Endothelial cell of umbilical vein (primary cell): ENCODE results near the gene VSTM4. TPM values are rescaled to one million over a fixed set of nuclear protein-coding genes. Genes with fewer than 3 reads are reported as not detected.

Experiments
- BruUV-seq: library from RNA; stranded (reverse); fragments of 400-500 nt; replicated peaks from 2 replicates; lab custom pipeline; 2021; lab: Mats Ljungman, UMichigan
- CTCF ChIA-PET: fragments of 300-600, 350-600 bp; sonication (Branson Sonifier 250); formaldehyde crosslinking; loops from one replicate; lab custom pipeline; 2021; ENCODE audit warnings: antibody characterized with exemption, inconsistent platforms; lab: Charles Lee
- POLR2A ChIA-PET: fragments of 300-600, 350-600 bp; sonication (Branson Sonifier 250); formaldehyde crosslinking; loops from one replicate; lab custom pipeline; 2021; ENCODE audit warnings: antibody characterized with exemption, inconsistent platforms; lab: Charles Lee
- DNase-seq: peaks from one replicate; pipeline ENCODE4 v3.0.0-alpha.2; 2011; ENCODE audit warnings: low read depth, low spot score
- FAIRE-seq: peaks from 2 replicates; lab custom pipeline; 2011; peaks lifted over from hg19 to GRCh38; lab: Jason Lieb, UNC
- H2AFZ ChIP-seq: 2 replicates; pipeline ENCODE4 v1.6.0; 2012; ENCODE audit warnings: low read depth, low read length, control low read depth, inconsistent platforms
- H3K27ac ChIP-seq: 2 replicates; pipeline ENCODE4 v1.5.1; 2011; ENCODE audit warnings: low read depth, mild to moderate bottlenecking, control low read depth, low read length, moderate library complexity; ENCODE audit not compliant: insufficient read depth
- H3K27me3 ChIP-seq, 2 experiments: 2 replicates each; pipeline versions ENCODE4 v1.6.0 to v1.6.1; 2011; ENCODE audit warnings: low read length in 2 of 2, mixed read lengths in 1 of 2; ENCODE audit not compliant: control insufficient read depth in 2 of 2, insufficient read depth in 2 of 2
- H3K36me3 ChIP-seq, 2 experiments: 2 replicates in 1 of 2; 3 replicates in 1 of 2; pipeline ENCODE4 v1.5.1; 2011; ENCODE audit warnings: low read length in 2 of 2, mild to moderate bottlenecking in 1 of 2, moderate library complexity in 1 of 2; ENCODE audit not compliant: control insufficient read depth in 2 of 2, insufficient read depth in 2 of 2; ENCODE audit errors: extremely low read depth in 1 of 2
- H3K4me1 ChIP-seq: 3 replicates; pipeline ENCODE4 v1.5.1; 2011; ENCODE audit warnings: mild to moderate bottlenecking, low read length; ENCODE audit not compliant: control insufficient read depth, insufficient read depth; ENCODE audit errors: extremely low read depth
- H3K4me2 ChIP-seq: 2 replicates; pipeline ENCODE4 v1.6.1; 2011; ENCODE audit warnings: low read length, control low read depth, mixed read lengths; ENCODE audit not compliant: insufficient read depth
- H3K4me3 ChIP-seq, 3 experiments: fragments of 200-600 bp in 1 of 3; sonication (generic), shearing (Covaris generic) in 1 of 3; replicated peaks in 1 of 3; 2 replicates each; pipeline ENCODE4 v1.5.1; 2011 to 2016; ENCODE audit warnings: control low read depth in 3 of 3, low read length in 3 of 3, mild to moderate bottlenecking in 2 of 3, inconsistent platforms in 1 of 3, low read depth in 1 of 3, moderate library complexity in 1 of 3; ENCODE audit not compliant: insufficient read depth in 1 of 3
- H3K79me2 ChIP-seq: 2 replicates; pipeline ENCODE4 v1.6.0; 2012; ENCODE audit warnings: low read length, inconsistent platforms; ENCODE audit not compliant: control insufficient read depth, insufficient read depth
- H3K9ac ChIP-seq: replicated peaks from 2 replicates; pipeline ENCODE3; 2011; ENCODE audit warnings: low read length, control low read depth; ENCODE audit not compliant: insufficient read depth; ENCODE audit errors: extremely low read depth
- H3K9me1 ChIP-seq: replicated peaks from 3 replicates; pipeline ENCODE4 v1.6.0; 2011; ENCODE audit warnings: mild to moderate bottlenecking, low read length; ENCODE audit not compliant: control insufficient read depth, insufficient read depth; ENCODE audit errors: extremely low read depth
- H3K9me3 ChIP-seq: replicated peaks from 2 replicates; pipeline ENCODE4 v1.5.1; 2012; ENCODE audit warnings: low read length, inconsistent platforms; ENCODE audit not compliant: control insufficient read depth, insufficient read depth
- H4K20me1 ChIP-seq: replicated peaks from 2 replicates; pipeline ENCODE3; 2011; ENCODE audit warnings: mild to moderate bottlenecking, low read length; ENCODE audit not compliant: control insufficient read depth, insufficient read depth; ENCODE audit errors: extremely low read depth
- CTCF ChIP-seq, 2 donors: IDR thresholded peaks; 1 replicate in 1 of 2; 2 replicates in 1 of 2; pipeline ENCODE4 v1.5.1; 2011; ENCODE audit warnings: low read length in 2 of 2, mild to moderate bottlenecking in 2 of 2, moderate library complexity in 2 of 2, control low read depth in 1 of 2, inconsistent platforms in 1 of 2, low read depth in 1 of 2; ENCODE audit not compliant: insufficient read depth in 1 of 2; ENCODE audit errors: extremely low read depth in 1 of 2
- FOS ChIP-seq: IDR thresholded peaks from 2 replicates; pipeline ENCODE4 v1.6.1; 2011; ENCODE audit warnings: mild to moderate bottlenecking, low read length, moderate library complexity, borderline replicate concordance; ENCODE audit not compliant: insufficient read depth
- GATA2 ChIP-seq: IDR thresholded peaks from 2 replicates; pipeline ENCODE4 v1.7.0; 2011; ENCODE audit warnings: low read depth, mild to moderate bottlenecking, moderate library complexity, mixed read lengths, low read length; ENCODE audit not compliant: insufficient read length, insufficient read depth
- MAX ChIP-seq: IDR thresholded peaks from 2 replicates; pipeline ENCODE4 v1.6.1; 2011; ENCODE audit not compliant: insufficient read depth, insufficient read length
- dilution Hi-C: fragments of 300-500 bp; cut with MboI; formaldehyde crosslinking; loops from one replicate; pipeline ENCODE4 v1.15.0; 2019; ENCODE audit warnings: low sequenced_read_pairs; ENCODE audit not compliant: extremely low pct_ligation_motif_present
- intact Hi-C: fragments of 100-400 bp; cut with micrococcal nuclease; formaldehyde crosslinking; loops from one replicate; pipeline ENCODE4 v1.10.0; 2022
- polyA plus RNA-seq, 4 experiments: library from polyadenylated mRNA; depleted of rRNA in 3 of 4; stranded (reverse) in 3 of 4; unstranded in 1 of 4; fragments of >200 nt; gene quantifications; 2 replicates each; pipeline versions ENCODE4 v1.2.1 to v1.2.3, GENCODE V29; 2011 to 2012; ENCODE audit warnings: missing spikeins in 1 of 4
- total RNA-seq: library from RNA; stranded (reverse); gene quantifications from 2 replicates; pipeline ENCODE4 v1.2.3, GENCODE V29; 2021

Gene VSTM4
- total and polyA plus RNA-seq, 2 donors (not counting 3 experiments of a cell fraction or from before 2014, with no cell fraction given) = 0.07 TPM

GRCh38 chr10:49008091-49008490 is 107.2 kb downstream of the VSTM4 start:
- H3K27ac ChIP-seq = no peak overlapping the region
- no peak for TF ChIP-seq MAX
- no peak for TF ChIP-seq FOS
- DNase-seq = no peak
- H3K9me1 ChIP-seq = no peaks in the 10 kb centered on the region
- H3K4me1 ChIP-seq = no peaks in the 10 kb centered on the region
- no peaks in the 10 kb centered on the region for H3K36me3 ChIP-seq
- ChIA-PET POLR2A (no interaction called here), CTCF (no interaction called here)
- dilution Hi-C loops = no loop called here
- no peak overlapping the region for H3K4me3 ChIP-seq
- FAIRE-seq = no peak
- no peaks in the 10 kb centered on the region for H3K27me3 ChIP-seq
- H4K20me1 ChIP-seq = no peaks in the 10 kb centered on the region
- intact Hi-C loops = no loop called here
- H2AFZ ChIP-seq = no peak overlapping the region
- BruUV-seq = no TSS peak
- no peak overlapping the region for H3K4me2 ChIP-seq
- no peaks in the 10 kb centered on the region for H3K79me2 ChIP-seq
- H3K9ac ChIP-seq = no peak overlapping the region
- no peaks in the 10 kb centered on the region for H3K9me3 ChIP-seq

- Histone ChIP-seq H3K36me3 (no peaks in the 10 kb centered on the region), H3K27me3 (no peaks in the 10 kb centered on the region), H4K20me1 (no peaks in the 10 kb centered on the region), H3K9ac (no peak overlapping the region), H3K9me3 (no peaks in the 10 kb centered on the region), H2AFZ (no peak overlapping the region), H3K4me3 (no peak overlapping the region), H3K4me2 (no peak overlapping the region), H3K4me1 (no peaks in the 10 kb centered on the region), H3K27ac (no peak overlapping the region), H3K9me1 (no peaks in the 10 kb centered on the region), H3K79me2 (no peaks in the 10 kb centered on the region)
- intact Hi-C loops = no loop called here
- no TSS peak for BruUV-seq
- POLR2A ChIA-PET = no interaction called here
- FAIRE-seq (no peak), DNase-seq (no peak)
- TF ChIP-seq GATA2 (no peak), CTCF (IDR thresholded peaks at IDR 0.05; ENCODE audit: extremely low read depth in 1 of 2, insufficient read depth in 1 of 2, low read depth in 1 of 2, low read length in 2 of 2) (no peak)
- dilution Hi-C loops = no loop called here
- CTCF ChIA-PET = interaction anchor here (1.0 kb wide), 1 partner anchor 25 kb away, joined by 3 read pairs; no protein-coding TSS in a partner anchor
These were observed 108.2 kb downstream of the VSTM4 start for GRCh38 chr10:49007129-49007528.
